ENCODE data around the gene DLG2.
"Not testable (repeated sequence)": the region's sequence is repeated elsewhere in the genome, so short reads cannot be mapped to it uniquely, and the experiment has no call there.

DNA sequence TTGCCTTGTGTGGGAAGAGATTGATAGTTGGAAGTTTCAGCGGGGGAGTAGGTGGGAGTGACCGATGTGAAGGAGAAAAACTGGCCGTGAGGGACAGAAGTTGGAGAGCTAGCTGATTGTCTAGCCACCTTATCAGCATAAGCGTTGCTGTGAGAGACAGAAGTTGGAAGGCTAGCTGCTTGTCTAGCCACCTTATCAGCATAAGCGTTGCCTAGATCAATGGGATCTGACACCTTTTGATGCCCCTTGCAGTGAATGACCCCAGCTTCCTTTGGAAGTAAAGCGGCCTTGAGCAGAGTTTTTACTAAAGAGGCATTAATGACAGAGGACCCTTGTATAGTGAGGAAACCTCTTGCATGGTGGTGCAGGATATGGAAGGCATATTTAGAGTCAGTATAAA lies 2183.3 kb downstream of the DLG2 start:
- TF ChIP-seq POLR2A (IDR thresholded peaks at IDR 0.05): not testable (repeated sequence)
- TF ChIP-seq, protein P1, sequence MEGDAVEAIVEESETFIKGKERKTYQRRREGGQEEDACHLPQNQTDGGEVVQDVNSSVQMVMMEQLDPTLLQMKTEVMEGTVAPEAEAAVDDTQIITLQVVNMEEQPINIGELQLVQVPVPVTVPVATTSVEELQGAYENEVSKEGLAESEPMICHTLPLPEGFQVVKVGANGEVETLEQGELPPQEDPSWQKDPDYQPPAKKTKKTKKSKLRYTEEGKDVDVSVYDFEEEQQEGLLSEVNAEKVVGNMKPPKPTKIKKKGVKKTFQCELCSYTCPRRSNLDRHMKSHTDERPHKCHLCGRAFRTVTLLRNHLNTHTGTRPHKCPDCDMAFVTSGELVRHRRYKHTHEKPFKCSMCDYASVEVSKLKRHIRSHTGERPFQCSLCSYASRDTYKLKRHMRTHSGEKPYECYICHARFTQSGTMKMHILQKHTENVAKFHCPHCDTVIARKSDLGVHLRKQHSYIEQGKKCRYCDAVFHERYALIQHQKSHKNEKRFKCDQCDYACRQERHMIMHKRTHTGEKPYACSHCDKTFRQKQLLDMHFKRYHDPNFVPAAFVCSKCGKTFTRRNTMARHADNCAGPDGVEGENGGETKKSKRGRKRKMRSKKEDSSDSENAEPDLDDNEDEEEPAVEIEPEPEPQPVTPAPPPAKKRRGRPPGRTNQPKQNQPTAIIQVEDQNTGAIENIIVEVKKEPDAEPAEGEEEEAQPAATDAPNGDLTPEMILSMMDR (IDR thresholded peaks at IDR 0.05): not testable (repeated sequence)
